Breast epithelium (tissue), 3 donors: Measurements from ENCODE around the gene MBOAT1.

Source experiments
- CTCF ChIP-seq, 3 donors: fragments of 450-650 bp; IDR thresholded peaks; one replicate each; pipeline ENCODE4 v1.5.1; 2016 to 2017; ENCODE audit warnings: antibody characterized with exemption in 3 of 3, mild to moderate bottlenecking in 3 of 3, moderate library complexity in 3 of 3
- POLR2A ChIP-seq: fragments of 450-650 bp; IDR thresholded peaks from one replicate; pipeline ENCODE4 v1.6.1; 2016; ENCODE audit warnings: antibody characterized with exemption, mild to moderate bottlenecking, moderate library complexity
- POLR2AphosphoS5 ChIP-seq, 3 donors: sonication (generic); formaldehyde crosslinking; IDR thresholded peaks; one replicate each; pipeline ENCODE4 v1.6.1; 2017; ENCODE audit warnings: antibody characterized with exemption in 3 of 3

DNA sequence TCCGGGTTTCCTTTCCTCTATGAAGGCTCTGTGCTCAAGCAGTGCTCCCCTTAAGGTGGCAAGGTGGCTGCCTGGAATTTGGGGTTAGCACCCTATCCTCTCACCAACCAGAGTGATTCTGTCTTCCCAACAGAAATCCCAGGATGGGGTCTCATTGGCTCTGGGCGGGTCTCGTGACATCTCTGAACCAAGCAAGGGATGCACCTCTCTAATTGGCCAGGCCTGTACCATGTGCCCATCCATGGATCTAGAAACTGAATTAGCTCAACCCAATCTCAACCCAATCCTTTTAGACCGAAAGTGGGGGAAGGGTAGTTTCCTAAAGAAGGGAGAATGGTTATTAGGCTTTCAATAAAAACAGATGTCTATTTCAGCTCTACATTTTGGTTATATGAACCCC lies 17.6 kb upstream of the MBOAT1 start:
- no peak for TF ChIP-seq CTCF (IDR thresholded peaks at IDR 0.05)
- no peak for TF ChIP-seq POLR2AphosphoS5 (IDR thresholded peaks at IDR 0.05)
- no peak for TF ChIP-seq POLR2A
